HK-2 (cell line): Measurements from ENCODE around the gene USP15.

Experiments
- DNase-seq: peaks from one replicate; pipeline ENCODE4 v3.0.0-alpha.2; 2018; ENCODE audit not compliant: unreplicated experiment

USP15 gene

GRCh38 chr12:62258231-62258630 lies 2.0 kb upstream of the USP15 start:
- no peak for DNase-seq

- DNase-seq: peak; percentile 3
Measured at GRCh38 chr12:62258941-62259630, 1.1 kb upstream of the USP15 start.

- no peak for DNase-seq
Measured at GRCh38 chr12:62259631-62259992, 592 bp upstream of the USP15 start.

- peak; percentile 37 for DNase-seq
Measured at GRCh38 chr12:62260733-62261683, 804 bp downstream of the USP15 start.

GRCh38 chr12:62261876-62262517 lies 1.8 kb downstream of the USP15 start:
- DNase-seq: no peak

- no peak for DNase-seq
Measured at GRCh38 chr12:62263232-62263631, 3.0 kb downstream of the USP15 start.

GRCh38 chr12:62263966-62264365 lies 3.8 kb downstream of the USP15 start:
- DNase-seq: no peak

GRCh38 chr12:62264706-62265105 lies 4.5 kb downstream of the USP15 start:
- no peak for DNase-seq

GRCh38 chr12:62265511-62265910 lies 5.3 kb downstream of the USP15 start:
- DNase-seq: no peak

- no peak for DNase-seq
Measured at GRCh38 chr12:62267026-62267425, 6.8 kb downstream of the USP15 start.

- no peak for DNase-seq
Measured at GRCh38 chr12:62267480-62267879, 7.3 kb downstream of the USP15 start.

- no peak for DNase-seq
Measured at GRCh38 chr12:62268956-62269355, 8.8 kb downstream of the USP15 start.

GRCh38 chr12:62269464-62270228 lies 9.4 kb downstream of the USP15 start:
- DNase-seq: no peak

- DNase-seq: no peak
Measured at GRCh38 chr12:62270384-62270783, 10.2 kb downstream of the USP15 start.

GRCh38 chr12:62270872-62271271 lies 10.7 kb downstream of the USP15 start:
- DNase-seq: no peak

GRCh38 chr12:62272936-62273552 lies 12.8 kb downstream of the USP15 start:
- no peak for DNase-seq

GRCh38 chr12:62273724-62274380 lies 13.6 kb downstream of the USP15 start:
- no peak for DNase-seq

- no peak for DNase-seq
Measured at GRCh38 chr12:62278022-62278421, 17.8 kb downstream of the USP15 start.

GRCh38 chr12:62279058-62279457 lies 18.9 kb downstream of the USP15 start:
- DNase-seq: no peak

GRCh38 chr12:62279961-62280360 lies 19.8 kb downstream of the USP15 start:
- DNase-seq: no peak
